Measurements from ENCODE around the gene HDAC9.

GRCh38 chr7:18565337-18565736, 69.8 kb downstream of the HDAC9 start:
- TF ChIP-seq POLR2A (IDR thresholded peaks at IDR 0.05) (no peak), CTCF (IDR thresholded peaks at IDR 0.05) (no peak), POLR2AphosphoS5 (IDR thresholded peaks at IDR 0.05) (no peak), EP300 (IDR thresholded peaks at IDR 0.05) (no peak)
